GM21619 (cell line): Measurements from ENCODE around the gene ZNF878.
A peak's percentile ranks its signal among the peaks of the same experiment; 100 is the strongest.
"Not testable (repeated sequence)": the region's sequence is repeated elsewhere in the genome, so short reads cannot be mapped to it uniquely, and the experiment has no call there.

Experiments
- ATAC-seq: cut with Tn5 transposase; IDR thresholded peaks from one replicate; pipeline ENCODE4 v1.9.1; 2021; ENCODE audit not compliant: unreplicated experiment

ZNF878 gene

DNA sequence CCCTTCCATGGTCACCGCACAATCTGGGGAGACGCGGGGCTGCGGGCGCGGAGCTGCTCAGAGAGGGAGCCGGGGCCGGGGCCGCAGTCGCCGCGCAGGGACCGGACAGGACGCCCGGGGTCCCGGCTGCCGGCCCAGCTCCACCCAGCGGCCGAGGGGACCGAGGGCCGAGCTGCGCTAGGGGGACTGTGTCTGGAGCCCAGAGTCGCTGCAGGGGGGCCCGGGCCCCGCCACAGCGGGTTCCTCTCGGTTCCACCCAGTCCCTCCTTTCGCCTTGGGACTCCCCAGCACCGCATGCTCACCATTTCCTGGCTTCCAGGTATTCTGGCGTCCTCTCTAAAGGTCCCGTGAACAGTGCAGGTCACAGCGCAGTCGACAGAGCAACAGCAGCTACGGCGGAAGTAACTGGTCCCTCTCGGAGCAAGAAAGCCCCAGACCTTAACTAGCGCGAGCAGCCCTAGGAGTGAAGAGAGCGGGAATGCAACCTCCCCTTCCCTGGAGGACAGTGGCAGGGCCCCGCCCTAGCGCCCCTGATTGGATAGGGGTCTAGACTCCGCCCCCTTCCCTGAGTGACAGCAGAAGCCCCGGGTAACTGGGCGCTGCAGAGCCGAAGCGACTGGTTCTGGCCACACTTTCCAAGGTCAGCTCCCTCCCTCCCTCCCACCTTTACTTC is at the start of gene ZNF878:
TSS of gene ZNF878 (minus strand) at position 465 of the 673 bp plus-strand sequence. CDS start at position 305, 160 bp downstream.
- peak; percentile 85 for ATAC-seq

DNA sequence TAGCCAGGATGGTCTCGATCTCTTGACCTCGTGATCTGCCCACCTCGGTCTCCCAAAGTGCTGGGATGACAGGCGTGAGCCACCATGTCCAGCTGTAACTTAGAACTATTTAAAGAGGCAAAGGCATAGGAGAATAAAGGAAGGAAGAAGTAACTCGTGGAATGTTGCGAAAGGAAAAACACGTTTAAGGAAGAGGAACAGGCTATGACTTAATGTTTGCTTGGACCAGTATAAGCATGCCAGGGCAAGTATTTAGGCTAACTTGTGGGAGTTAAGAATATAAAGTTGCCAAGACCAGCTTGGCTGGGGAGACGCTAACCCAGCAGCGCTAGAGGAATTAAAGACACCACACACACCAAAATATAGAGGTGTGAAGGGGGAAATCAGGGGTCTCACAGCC is 45.3 kb upstream of the ZNF878 start:
- no peak for ATAC-seq

DNA sequence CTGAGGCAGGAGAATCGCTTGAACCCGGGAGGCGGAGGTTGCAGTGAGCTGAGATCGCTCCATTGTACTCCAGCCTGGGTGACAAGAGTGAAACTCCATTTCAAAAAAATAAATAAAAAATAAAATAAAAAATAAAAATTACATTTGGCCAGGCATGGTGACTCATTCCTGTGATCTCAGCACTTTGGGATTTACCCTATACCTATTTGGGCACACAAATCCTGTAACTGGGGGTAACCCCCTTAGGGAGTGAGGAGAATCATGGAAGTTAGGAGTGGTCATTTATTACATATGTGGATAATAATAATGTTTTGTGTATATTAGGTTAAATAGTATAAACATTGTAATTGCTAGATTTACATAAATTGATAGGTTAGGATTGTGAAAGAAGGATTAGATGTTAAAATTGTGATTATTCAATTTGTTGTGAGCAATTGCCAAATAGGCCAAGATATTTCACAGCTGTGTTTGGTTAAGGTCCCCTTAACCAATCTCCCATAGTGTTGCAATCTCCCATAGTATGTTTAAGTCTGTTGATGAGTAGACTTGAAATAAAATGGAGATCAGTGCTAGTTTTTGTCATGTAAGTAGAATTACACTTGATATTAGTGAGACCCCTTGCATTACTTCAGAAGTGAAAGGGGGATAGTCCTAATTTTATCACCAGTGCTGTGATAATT is 42.5 kb upstream of the ZNF878 start:
- ATAC-seq, result no peak

DNA sequence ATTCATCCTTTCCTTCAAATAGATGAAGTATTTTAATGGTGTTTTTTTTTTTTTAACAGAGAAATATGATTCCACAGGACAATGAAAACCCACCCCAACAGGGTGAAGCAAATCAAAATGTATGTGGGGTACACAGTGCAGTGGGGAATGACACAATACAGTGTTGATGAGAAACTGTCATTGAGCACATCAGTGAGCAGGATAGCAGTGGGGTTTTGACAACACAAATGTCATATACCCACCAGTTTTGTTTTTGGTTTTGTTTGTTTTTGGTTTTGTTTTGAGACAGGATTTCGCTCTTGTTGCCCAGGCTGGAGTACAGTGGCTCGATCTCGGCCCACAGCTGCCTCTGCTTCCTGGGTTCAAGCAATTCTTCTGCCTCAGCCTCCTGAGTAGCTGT is 41.0 kb upstream of the ZNF878 start:
- ATAC-seq, result no peak

DNA sequence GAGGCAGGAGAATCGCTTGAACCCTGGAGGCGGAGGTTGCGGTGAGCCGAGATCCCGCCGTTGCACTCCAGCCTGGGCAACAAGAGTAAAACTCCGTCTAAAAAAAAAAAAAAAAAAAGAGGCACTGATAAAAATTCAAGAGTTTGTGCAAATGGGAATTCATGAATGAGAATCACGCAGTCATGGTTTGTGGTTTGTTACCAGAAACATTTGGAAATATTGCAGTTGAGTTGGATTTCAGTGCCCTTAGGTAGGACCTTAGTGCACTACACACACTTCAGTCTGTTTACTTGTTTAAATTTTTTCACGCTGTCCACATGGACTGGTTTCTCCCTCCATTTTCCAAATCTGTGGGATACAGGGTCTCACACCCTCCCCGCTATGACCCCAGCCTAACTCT is 40.2 kb upstream of the ZNF878 start:
- no peak for ATAC-seq

DNA sequence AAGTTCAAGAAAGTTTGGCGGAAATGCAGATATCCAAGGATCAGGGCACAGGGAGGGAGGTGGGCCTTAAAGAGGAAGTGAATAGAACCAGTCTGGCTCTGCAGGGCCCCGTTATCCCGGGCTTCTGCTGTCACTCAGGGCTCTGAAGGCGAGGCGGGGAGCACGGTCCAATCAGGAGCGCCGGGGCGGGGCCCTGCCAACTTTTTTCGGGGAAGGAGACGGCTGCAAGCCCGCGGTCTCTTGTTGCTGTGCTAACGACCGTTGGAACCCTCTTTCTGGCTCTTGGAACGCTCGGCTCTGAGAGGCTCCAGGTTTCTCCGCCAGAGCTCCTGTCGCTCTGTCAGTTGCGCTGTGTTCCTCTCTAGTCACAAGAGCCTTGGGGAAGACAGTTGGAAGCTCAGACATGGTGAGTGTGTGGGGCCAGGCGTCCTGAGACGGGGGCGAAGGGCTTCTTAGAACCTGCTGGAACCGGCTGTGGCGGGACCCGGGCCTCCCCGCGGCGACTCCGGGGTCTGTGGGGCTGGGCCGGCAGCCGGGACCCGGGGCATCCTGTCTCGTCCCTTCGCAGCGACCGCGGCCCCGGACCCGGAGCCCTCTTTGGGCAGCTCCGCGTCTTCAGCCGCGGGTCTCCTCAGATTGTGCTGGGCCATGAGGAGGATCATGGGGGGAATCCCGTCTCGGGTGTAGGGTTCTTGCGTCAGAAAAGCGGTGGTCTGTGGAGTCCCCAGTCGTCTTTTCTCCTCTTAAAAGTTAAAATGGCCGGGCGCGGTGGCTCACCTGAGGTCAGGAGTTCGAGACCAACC is 39.5 kb upstream of the ZNF878 start:
- peak; percentile 61 for ATAC-seq

DNA sequence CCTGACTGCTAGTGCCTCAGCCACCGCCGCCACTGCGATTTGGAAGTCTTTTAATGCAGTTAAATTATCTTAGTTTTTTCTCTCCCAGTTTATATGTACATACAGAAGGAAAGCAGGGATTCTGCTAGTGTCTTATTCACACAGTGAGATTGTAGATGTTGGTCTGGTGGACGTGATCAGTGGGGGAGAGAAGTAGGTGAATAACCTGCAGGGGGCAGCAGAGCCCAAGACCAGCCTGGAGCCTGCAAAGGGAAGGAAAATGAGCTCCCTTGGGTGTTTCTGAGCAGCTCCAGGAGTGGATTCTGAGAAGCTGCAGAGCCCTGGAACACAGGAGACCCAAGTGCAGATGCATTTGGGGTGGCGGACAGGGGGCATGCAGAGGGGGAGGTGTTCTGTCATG is 38.0 kb upstream of the ZNF878 start:
- ATAC-seq, result no peak

DNA sequence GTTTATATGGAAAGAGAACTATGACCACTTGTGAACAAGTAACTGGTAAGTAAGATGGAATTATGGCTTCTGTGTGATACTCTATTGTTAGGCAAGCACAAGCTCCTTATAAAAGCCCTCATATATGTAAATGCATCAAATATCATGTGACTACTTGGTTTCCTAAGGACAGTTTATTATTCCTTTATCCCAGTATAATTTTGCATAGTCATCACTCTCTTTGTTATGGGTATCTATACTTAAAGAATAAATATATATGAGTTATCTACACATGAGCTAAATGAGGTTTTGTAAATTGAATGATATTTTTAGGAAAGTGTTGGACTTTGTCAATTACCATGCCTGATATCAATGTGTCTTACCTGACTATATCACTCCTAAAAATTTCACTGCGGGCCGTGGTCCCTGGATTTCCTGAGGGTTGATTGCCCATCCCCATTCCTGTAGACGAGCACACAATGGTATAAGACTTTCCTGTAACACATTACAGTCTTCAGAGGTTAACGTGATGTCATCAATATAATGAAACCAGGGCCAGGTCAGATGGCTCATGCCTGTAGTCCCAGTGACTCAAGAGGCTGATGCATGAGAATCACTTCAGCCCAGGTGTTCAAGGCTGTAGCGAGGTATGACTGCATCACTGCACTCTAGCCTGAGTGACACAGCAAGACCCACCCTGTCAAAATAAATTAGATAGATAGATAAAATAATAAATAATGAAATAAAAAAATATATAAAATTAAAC is 32.5 kb upstream of the ZNF878 start:
- no peak for ATAC-seq

DNA sequence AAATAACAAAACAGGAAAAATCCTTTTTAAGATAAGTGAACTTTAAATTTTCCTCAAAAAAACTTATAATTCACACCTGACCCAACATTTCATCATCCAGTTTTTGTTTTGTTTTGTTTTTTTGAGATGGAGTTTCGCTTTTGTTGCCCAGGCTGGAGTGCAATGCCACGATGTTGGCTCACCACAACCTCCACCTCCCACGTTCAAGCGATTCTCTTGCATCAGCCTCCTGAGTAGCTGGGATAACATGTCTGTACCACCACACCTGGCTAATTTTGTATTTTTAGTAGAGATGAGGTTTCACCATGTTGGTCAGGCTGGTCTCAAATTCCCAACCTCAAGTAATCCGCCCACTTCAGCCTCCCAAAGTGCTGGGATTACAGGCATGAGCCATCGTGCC is 30.6 kb upstream of the ZNF878 start:
- ATAC-seq, result not testable (repeated sequence)

DNA sequence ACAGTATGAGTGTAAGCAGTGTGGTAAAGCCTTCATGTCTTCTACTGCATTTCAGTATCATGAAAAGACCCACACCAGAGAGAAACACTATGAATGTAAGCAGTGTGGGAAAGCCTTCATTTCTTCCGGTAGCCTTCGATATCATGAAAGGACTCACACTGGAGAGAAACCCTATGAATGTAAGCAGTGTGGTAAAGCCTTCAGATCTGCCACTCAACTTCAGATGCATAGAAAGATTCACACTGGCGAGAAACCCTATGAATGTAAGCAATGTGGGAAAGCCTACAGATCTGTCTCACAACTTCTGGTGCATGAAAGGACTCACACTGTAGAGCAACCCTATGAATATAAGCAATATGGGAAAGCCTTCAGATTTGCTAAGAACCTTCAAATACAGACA is 24.6 kb upstream of the ZNF878 start:
- no peak for ATAC-seq

DNA sequence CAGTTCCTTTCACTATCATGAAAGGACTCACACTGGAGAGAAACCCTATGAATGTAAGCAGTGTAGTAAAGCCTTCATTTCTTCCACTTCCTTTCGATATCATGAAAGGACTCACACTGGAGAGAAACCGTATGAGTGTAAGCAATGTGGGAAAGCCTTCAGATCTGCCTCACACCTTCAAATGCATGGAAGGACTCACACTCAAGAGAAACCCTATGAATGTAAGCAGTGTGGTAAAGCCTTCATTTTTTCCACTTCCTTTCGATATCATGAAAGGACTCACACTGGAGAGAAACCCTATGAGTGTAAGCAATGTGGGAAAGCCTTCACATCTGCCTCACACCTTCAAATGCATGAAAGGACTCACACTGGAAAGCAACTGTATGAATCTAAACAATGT is 23.6 kb upstream of the ZNF878 start:
- not testable (repeated sequence) for ATAC-seq

DNA sequence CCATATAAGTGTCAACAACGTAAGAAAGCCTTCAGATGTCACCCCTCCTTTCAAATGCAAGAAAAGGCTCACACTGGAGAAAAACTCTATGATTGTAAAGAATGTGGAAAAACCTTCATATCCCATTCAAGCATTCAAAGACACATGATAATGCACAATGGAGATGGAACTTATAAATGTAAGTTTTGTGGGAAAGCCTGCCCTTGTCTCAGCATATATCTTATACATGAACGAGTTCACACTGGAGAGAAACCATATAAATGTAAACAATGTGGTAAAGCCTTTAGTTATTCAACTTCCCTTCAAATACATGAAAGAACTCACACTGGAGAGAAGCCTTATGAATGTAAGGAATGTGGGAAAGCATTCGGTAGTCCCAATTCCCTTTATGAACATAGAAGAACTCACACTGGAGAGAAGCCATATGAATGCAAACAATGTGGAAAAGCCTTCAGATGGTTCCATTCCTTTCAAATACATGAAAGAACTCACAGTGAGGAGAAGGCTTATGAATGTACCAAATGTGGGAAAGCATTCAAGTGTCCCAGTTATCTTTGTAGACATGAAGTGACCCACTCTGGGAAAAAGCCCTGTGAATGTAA is 22.9 kb upstream of the ZNF878 start:
- ATAC-seq, result no peak

DNA sequence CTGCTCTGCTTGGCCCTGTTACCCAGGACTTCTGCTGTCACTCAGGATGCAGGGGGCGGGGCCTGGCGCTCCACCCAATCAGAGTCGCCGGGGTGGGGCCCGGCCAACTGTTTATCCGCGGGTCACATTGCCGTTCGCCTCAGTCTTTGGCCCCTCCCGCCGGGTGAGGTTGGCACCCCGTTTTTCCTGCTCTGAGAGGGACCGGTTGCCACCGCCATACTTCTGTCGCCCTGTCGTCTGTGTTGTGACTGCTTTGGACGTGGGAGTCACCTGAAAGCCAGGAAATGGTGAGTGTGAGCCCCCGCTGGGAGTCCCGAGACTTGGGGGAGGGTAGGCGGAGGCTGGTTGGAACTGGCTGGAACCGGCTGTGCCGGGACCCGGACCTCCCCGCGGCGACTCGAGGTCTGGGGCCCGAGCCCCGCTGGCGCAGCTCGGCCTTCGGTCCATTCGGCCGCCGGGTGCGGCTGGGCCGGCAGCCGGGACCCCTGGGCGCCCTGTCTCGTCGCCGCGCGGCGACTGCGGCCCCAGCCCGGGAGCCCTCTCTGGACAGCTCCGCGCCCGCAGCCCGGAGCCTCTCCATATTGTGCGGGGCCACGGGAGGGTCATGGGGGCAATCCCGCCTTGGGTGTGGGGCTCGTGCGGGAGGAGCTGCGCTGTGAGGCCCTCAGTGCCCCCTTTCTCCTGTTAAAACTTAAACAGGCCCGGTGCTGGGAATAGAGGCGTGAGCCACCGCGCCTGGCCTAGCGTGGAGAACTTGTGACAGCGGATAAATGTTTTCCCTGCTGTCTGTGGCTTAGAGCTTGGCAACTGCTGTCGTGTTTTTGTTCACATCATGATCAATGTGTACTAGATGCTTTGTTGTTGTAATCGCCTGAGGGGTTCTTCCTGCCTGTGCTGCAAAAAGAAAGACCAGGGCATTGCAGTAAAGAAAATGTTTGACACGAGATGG is 12.1 kb upstream of the ZNF878 start, which contains the start of gene ZNF844:
TSS of gene ZNF844 (plus strand) at position 142 of the 949 bp plus-strand sequence. CDS start at position 285, 143 bp downstream.
- ATAC-seq, result peak; percentile 60

DNA sequence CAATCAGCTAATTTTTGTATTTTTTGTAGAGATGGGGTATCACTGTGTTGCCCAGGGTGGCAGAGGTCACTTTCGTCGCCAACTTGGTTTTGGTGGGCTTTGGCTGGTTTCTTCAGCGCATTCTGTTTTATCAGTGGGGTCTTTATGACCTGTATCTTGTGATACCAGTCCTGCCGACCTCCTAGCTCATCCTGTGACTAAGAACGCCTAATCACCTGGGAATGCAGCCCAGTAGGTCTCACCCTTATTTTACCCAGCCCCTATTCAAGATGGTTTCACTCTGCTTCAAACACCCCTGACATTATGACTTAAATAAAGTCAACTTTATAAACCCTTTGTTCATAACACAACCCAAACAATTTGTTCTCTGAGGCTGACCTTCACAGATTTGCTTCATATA is 3.0 kb upstream of the ZNF878 start:
- ATAC-seq, result no peak

DNA sequence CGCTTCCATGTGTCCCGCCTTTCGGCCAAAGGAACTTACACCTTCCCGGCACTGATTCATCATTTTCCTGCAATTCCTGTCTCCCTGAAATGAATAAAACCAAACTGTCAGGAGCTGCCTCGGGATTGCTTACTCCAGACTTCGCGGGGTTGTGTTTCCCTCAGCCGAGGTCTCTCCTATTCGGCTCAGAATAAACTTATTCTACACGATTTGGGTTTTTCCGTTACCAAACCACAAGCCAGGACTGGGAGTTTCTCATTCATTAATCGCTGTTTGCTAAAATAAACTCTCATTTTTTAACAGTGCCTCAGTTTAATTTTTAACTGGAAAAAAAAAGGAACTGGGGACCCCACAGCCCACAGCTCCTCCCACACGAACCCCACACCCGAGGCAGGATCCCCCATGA is 667 bp downstream of the ZNF878 start:
- no peak for ATAC-seq

DNA sequence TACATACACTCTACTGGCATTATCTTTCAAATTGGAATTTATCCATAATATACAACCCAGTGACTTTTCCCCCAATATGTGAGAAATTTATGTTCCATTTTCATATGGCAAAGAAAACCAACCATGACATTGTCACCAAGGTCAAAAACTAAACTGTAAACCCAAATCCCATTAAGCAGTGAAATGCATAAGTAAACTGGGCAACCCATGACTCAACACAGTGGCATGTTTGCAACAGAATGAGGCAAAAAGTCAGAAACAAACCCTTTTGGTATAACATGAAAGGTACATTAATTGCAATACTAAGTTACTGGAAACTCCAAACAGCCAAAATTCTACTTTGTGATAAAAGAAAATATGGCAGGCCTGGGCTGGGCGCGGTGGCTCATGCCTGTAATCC is 4.9 kb downstream of the ZNF878 start:
- ATAC-seq, result no peak

DNA sequence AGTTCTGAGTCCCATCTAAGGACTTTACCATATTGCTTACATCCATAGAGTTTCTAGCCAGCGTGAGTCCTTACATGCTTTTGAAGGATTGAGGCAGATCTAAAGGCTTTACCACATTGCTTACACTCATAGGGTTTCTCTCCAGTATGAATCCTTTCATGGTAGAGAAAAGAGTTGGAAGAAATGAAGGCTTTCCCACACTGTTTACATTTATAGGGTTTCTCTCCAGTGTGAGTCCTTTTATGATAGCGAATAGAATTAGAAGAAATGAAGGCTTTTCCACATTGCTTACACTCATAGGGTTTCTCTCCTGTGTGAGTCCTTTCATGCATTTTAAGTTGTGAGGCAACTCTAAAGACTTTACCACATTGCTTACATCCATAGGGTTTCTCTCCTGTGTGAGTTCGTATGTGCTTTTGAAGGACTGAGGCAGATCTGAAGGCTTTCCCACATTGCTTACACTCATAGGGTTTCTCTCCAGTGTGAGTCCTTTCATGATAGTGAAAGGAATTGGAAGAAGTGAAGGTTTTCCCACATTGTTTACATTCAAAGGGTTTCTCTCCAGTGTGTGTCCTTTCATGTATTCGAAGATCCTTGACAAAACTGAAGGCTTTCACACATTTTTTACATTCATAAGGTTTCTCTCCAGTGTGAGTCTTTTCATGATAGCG is 8.9 kb downstream of the ZNF878 start:
- ATAC-seq, result no peak

DNA sequence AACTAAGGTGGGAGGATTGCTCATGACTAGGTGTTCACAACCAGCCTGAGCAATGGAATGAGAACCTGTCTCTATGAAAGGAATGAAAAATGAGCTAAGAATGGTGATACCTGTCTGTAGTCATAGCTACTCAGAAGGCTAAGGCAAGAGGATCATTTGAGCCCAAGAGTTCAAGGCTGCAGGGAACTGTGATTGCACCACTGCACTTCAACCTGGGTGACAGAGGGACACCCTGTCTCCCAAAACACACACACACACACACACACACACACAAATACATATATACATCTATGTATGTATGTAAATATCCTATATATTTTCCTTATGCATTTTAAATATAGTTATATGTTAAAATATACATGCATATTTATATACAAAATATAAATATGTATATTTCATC is 9.9 kb downstream of the ZNF878 start:
- no peak for ATAC-seq
